Tracheal epithelial cell (primary cell): ENCODE results near the gene DNAJC19. TPM values are rescaled to one million over a fixed set of nuclear protein-coding genes. Genes with fewer than 3 reads are reported as not detected.

Experiments used
- total RNA-seq: library from RNA; depleted of rRNA; stranded (reverse); fragments of >200 nt; gene quantifications from 2 replicates; pipeline ENCODE4 v1.2.1, GENCODE V29; 2014

DNAJC19 gene
- total RNA-seq: 24.3 and 36.6 TPM in 2 replicates

DNA sequence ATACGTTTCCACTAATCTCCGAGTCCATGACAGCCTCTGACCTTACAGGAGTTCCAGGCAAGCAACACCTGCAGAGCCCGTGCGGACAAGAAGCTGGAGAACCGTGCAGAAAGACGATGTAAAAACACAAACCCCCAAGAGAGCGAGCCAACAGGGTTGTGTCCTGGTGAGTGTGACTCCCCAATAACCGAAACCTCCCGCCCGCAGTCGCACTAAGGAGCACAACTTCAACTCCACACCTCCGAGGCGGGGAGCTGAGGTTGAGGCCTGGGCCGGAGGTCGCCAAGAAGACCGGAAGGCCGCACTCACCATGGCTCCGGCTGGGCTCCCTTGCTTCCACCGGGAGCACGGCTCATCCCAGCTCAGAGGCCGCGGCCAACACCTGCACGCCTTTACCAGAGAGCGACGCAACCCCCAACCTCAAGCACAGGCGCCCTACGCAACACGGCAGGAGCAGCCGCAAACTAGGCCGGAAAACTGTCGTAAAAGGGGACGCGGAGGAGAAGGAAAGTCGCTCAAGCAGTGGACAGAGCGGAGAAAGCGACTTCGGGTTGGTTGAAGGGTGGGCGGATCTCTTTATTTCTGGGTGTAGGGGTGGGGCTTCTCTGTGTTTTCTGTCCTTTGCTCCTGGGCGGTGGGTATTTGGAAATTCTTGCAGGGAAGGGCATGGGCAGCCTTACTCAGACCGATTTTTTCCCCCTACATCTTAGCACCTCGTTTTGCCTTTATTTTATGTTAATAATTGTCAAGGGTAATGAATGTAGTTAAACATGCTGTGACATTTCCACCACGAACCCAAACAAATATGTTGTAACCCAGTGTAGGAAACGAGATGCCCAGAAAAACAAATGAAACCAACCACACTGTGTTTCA lies at the start of gene DNAJC19:
DNAJC19 (minus strand) TSS at position 446 of the 873 bp plus-strand sequence; CDS start at position 312, 134 bp downstream.

Other genes with a start within 250 kb of the DNAJC19 start
- gene FXR1, start 77.1 kb downstream of the DNAJC19 start, total RNA-seq: 89.6 and 89.9 TPM in 2 replicates